AG08395 (cell line): Measurements from ENCODE around the gene MAP2K1.
A peak's percentile ranks its signal among the peaks of the same experiment; 100 is the strongest.

Source experiments
- DNase-seq: peaks from one replicate; pipeline ENCODE4 v3.0.0; 2012; ENCODE audit warnings: mixed read lengths, low spot score

The MAP2K1 gene

GRCh38 chr15:66505430-66505811 is 118.7 kb downstream of the MAP2K1 start:
- DNase-seq = no peak

DNA sequence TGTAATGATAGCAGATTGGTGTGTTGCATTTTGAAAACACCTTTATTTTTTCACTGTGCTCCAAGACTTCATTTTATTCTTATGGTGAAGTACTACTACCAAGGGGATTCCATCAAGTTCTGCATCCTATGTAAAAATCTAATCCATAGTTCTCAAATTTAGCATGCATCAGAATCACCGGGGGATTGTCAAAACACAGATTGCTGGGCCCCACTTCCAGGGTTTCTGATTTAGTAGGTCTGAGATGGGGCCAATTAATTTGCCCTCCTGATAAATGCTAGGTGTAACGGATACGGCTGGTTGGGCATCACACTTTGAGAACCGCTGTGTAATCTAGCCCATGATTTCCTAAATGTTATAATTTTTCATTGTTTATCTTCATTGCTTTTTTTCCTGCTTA is 119.1 kb downstream of the MAP2K1 start:
- no peak for DNase-seq

DNA sequence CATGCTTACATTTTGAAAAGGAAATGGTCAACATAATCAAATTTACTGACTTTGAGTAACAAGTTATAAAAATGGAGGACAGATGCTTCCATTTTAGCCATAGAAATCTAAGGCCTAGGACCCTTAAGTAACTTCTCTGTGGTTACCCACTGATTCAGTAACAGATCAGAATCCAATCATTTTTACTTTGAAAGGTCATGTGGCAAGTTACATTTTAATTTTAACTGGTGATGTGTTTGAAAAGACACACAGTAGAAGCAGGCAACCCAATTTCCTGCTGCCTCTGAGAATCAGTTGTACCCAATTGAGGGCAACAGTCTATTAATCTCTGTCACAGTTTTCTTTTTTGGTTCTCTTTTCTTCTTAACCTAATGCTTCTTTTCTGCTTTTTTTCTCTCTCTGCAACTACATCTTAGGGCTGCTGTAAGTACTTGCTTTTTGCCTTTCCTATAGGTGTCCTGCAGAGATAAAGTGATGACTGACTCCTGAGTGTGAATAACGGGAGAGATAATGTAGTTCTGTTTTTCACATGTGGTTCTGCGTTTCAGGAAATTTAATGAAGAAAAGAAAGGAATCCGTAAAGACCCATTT is 121.7 kb downstream of the MAP2K1 start:
- no peak for DNase-seq

DNA sequence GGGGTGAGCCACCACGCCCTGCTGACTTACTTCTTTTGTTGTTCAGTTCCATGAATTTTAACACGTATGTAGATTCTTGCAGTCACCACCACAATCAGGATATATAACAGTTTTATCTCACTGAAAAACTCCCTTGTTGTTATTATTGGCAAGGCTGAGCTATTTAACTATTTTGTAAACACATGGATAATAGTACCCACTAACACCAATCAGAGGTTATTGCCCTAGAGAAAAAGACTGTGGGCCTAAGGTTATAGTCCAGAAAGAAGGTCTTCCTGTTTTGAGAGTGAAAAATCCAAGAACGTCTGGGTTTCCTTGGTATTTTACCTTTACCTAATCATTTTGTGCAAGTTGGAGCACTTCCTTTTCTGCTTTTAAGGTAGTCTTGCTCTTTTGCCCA is 127.9 kb downstream of the MAP2K1 start:
- no peak for DNase-seq

DNA sequence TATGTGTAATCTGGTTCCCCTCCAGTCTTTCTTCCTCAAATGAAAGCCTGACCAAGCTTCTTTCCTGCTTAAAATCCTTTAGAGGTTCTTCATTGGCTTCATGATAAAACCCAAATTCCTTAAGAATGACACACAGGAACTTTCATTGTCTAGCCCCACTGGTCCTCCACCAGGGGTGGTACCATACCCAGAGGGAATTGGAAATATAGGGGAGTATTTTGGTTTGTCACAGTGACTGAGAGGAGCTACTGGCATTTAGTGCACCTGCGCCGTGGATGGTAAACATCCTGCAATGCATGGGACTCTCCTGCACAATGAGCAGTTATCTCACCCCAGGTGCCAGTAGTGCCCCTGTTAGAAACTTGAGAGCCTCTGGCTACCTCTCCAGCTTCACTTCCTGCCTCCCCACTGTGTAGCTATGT is 129.2 kb downstream of the MAP2K1 start:
- DNase-seq = peak; percentile 32

DNA sequence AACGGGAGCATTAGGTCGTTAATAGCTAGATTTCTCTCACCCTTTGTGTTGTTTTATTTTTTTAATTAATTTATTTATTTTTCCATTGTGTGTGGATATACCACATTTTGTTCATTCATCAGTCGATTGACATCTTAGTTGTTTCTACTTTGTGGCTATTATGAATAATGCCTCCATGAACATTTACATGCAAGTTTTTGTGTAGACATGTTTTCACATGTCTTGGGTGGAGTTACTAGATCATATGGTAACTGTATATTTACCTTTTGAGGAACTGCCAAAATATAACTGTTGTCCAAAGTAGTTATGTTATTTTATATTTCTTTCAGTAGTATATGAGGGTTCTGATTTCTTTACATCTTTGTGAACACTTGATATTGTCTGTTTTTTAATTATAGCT is 137.2 kb downstream of the MAP2K1 start:
- DNase-seq = no peak

- DNase-seq = no peak
These were observed 138.1 kb downstream of the MAP2K1 start for GRCh38 chr15:66524838-66525237.

DNA sequence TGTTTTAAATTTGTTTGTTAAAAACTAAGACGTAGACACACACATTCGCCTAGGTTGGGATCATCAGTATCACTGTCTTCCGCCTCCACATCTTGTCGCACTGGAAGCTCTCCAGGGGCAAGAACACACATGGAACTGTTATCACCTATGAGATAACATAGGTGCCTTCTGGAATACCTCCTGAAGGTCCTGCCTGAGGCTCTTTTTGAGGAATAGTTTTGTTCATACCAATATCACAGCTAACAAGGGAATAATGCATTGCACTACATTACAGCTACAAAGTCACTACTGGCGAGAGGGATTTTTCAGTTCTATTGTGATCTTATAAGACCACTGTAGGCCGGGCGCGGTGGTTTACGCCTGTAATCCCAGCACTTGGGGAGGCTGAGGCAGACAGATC is 148.3 kb downstream of the MAP2K1 start:
- no peak for DNase-seq
